GM11168 (cell line): ENCODE results near the gene TES.

Experiments used
- in situ Hi-C: fragments of 300-500 bp; cut with MboI; formaldehyde crosslinking; loops from one replicate; pipeline ENCODE4 v1.12.0; 2022; ENCODE audit warnings: low sequenced_read_pairs; ENCODE audit not compliant: unreplicated experiment

The TES gene

DNA sequence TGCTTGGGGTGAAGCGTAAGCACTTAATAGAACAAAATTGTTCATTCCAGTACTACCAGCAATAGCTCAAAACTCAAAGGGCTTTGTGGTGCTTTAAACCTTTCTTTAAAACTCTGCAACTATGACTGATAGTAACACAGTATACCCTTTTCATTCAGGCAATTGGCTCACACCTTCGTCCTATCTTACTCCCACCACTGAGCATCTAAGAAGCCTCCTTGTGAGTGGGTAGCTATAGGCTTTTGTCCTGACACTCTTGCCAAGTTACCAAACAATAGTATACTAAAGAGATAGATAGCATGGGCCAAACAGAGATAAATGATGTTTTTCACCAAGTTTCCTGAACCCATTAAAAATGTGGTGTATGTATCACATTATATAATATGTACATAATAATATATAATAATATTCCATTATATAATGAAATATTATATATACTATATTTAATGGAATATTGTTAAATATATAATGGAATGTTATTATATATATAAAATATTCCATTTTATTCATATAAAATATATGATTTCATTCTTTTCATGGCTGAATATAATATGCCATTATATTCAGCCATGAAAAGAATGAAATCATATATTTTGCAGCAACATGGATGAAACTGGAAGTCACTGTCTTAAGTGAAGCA is 96.2 kb downstream of the TES start:
- in situ Hi-C loops, result no loop called here

DNA sequence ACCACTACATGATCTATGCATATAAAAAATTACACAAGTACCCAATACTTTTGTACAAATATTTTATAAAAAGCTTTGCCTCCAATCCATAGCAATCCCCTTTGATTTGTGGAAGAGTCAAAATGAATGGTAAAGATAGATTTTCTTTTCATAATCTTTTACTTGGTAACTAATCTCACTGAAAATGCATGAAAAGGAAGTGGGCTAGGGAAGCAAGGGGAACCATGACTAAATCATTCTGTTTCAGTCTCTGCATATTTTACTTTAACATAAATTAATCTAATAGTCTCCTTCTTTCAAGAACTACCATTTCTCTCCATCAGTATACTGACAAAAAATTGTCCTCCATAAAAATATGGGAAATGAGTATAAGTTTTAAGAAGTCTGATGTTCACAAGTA is 96.9 kb downstream of the TES start:
- in situ Hi-C loops, result no loop called here
